Mucosa of stomach (tissue), 1 donor: ENCODE results near the gene TAS2R20.
"Not testable (repeated sequence)": the region's sequence is repeated elsewhere in the genome, so short reads cannot be mapped to it uniquely, and the experiment has no call there.

Source experiments
- H3K27me3 ChIP-seq: one replicate; pipeline ENCODE4 v1.7.0; 2013; ENCODE audit warnings: mild to moderate bottlenecking, low read length; ENCODE audit not compliant: control insufficient read depth, insufficient read depth
- H3K36me3 ChIP-seq: one replicate; pipeline ENCODE4 v1.7.0; 2013; ENCODE audit warnings: low read length; ENCODE audit not compliant: control insufficient read depth, insufficient read depth
- H3K4me1 ChIP-seq: one replicate; pipeline ENCODE4 v1.7.0; 2013; ENCODE audit warnings: mild to moderate bottlenecking, low read length; ENCODE audit not compliant: control insufficient read depth, insufficient read depth
- H3K4me3 ChIP-seq: one replicate; pipeline ENCODE4 v1.7.0; 2013; ENCODE audit warnings: low read length
- H3K9ac ChIP-seq: one replicate; pipeline ENCODE4 v1.7.0; 2013; ENCODE audit warnings: mild to moderate bottlenecking, low read length, moderate library complexity
- H3K9me3 ChIP-seq: one replicate; pipeline ENCODE4 v1.7.0; 2013; ENCODE audit warnings: mild to moderate bottlenecking, low read length, moderate library complexity; ENCODE audit not compliant: control insufficient read depth
- donor health status: Pancreatic carcinoma.

Gene TAS2R20

GRCh38 chr12:10998204-10998603 is at the start of gene TAS2R20:
Gene TAS2R20 (minus strand): TSS chr12:10998304. CDS start chr12:10997875, 429 bp downstream.
- Histone ChIP-seq H3K9me3 (no peaks in the 10 kb centered on the region), H3K4me3 (no peak within 1 kb of the TSS)

DNA sequence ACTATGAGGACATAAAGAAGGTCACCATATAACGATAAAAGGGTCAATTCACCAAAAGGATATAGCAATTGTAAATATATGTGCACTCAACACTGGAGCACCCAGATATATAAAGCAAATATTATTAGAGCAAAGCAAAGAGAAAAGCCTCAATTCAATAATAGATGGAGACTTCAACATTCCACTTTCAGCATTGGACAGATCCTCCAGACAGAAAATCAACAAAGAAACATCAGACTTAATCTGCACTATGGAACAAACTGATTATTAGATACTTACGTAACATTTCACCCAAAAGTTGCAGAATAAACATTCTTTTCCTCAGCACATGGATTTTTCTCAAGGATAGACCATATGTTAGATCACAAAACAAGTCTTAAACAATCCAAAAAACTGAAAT is 43.3 kb upstream of the TAS2R20 start:
- not testable (repeated sequence) for H3K4me3 ChIP-seq, H3K27me3 ChIP-seq, H3K4me1 ChIP-seq, H3K9ac ChIP-seq, H3K36me3 ChIP-seq, H3K9me3 ChIP-seq

More at GRCh38 chr12:10998204-10998603, at the start of gene TAS2R20:
- no peaks in the 10 kb centered on the region for H3K36me3 ChIP-seq
- H3K27me3 ChIP-seq = no peaks in the 10 kb centered on the region
- no peak within 1 kb of the TSS for H3K9ac ChIP-seq
- H3K4me1 ChIP-seq = no peaks in the 10 kb centered on the region

DNA sequence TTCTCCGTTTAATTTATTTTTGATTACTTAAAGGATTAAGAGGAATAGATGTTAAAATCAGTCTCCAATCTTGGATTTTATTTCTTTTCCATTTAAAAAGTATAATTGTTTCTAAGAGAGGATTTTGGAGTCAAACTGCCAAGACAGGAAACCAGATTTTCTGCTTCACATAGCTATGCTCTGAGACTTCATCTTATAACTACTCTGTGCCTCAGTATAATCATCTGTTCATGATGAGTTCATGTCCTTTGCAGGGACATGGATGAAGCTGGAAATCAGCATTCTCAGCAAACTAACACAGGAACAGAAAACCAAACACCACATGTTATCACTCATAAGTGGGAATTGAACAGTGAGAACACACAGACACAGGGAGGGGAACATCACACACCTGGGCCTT is 42.1 kb upstream of the TAS2R20 start:
- no peak overlapping the region for H3K9ac ChIP-seq
- no peaks in the 10 kb centered on the region for H3K4me1 ChIP-seq
- H3K36me3 ChIP-seq = no peaks in the 10 kb centered on the region
- no peaks in the 10 kb centered on the region for H3K9me3 ChIP-seq
- no peaks in the 10 kb centered on the region for H3K27me3 ChIP-seq
- H3K4me3 ChIP-seq = no peak overlapping the region

- no peaks in the 10 kb centered on the region for H3K27me3 ChIP-seq
- H3K36me3 ChIP-seq = no peaks in the 10 kb centered on the region
- no peak overlapping the region for H3K4me3 ChIP-seq
These were observed 41.1 kb upstream of the TAS2R20 start for GRCh38 chr12:11039171-11039570.

DNA sequence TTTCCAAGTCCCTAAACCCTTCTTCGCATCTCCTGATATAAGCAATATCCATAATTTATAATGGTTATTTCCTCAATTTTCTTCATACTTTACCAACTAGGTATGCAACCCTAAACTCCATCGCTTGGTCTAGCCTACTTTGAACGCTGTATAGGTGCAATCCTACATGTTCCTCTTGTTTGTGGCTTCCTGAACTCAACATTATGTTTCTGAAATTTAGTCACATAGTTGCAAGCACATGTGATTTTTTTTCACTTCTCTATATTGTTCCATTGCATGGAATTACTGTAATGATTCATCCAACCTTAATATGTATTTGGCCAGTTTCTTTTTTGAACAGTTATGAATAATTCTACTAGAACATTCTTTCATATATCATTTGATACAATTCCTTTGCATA is 35.9 kb upstream of the TAS2R20 start:
- not testable (repeated sequence) for H3K9me3 ChIP-seq, H3K27me3 ChIP-seq, H3K4me1 ChIP-seq, H3K36me3 ChIP-seq, H3K4me3 ChIP-seq, H3K9ac ChIP-seq

More at GRCh38 chr12:11039171-11039570, 41.1 kb upstream of the TAS2R20 start:
- Histone ChIP-seq H3K9ac (no peak overlapping the region), H3K9me3 (no peaks in the 10 kb centered on the region), H3K4me1 (no peaks in the 10 kb centered on the region)

- Histone ChIP-seq H3K4me1 (no peaks in the 10 kb centered on the region), H3K9ac (no peak within 1 kb of the TSS), H3K4me3 (no peak within 1 kb of the TSS), H3K36me3 (no peaks in the 10 kb centered on the region), H3K27me3 (no peaks in the 10 kb centered on the region), H3K9me3 (no peaks in the 10 kb centered on the region)
These were observed 33.2 kb upstream of the TAS2R20 start, which contains the start of gene TAS2R31 for GRCh38 chr12:11031307-11031706. Gene TAS2R31 (minus strand): TSS chr12:11031407. CDS start chr12:11031335, 72 bp downstream.

- H3K4me3 ChIP-seq = no peak overlapping the region
- H3K27me3 ChIP-seq = no peaks in the 10 kb centered on the region
- H3K9me3 ChIP-seq = no peaks in the 10 kb centered on the region
- H3K36me3 ChIP-seq = no peaks in the 10 kb centered on the region
- no peak overlapping the region for H3K9ac ChIP-seq
- no peaks in the 10 kb centered on the region for H3K4me1 ChIP-seq
These were observed 28.0 kb upstream of the TAS2R20 start for GRCh38 chr12:11026118-11026517.

DNA sequence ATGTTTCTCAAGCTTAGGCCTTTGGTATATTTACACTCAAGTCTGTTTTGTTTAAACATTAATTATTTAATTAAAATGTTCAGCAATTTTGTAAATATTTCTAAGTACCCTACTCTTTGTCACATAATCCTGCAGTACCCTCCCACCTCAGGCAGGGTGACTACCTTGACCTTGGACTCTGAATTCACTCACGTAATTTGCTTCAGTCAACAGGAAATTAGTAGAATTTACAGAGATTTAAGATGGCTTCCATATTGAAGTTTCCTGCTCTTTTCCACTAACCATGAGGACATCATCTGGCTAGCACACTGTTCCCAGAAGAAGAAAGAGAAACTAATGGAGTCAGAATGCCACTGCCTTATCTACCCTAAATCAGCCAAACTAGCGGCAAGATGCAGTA is 25.3 kb upstream of the TAS2R20 start:
- no peaks in the 10 kb centered on the region for H3K36me3 ChIP-seq
- H3K9me3 ChIP-seq = no peaks in the 10 kb centered on the region
- no peaks in the 10 kb centered on the region for H3K27me3 ChIP-seq
- H3K4me3 ChIP-seq = no peak overlapping the region
- H3K4me1 ChIP-seq = no peaks in the 10 kb centered on the region
- no peak overlapping the region for H3K9ac ChIP-seq

DNA sequence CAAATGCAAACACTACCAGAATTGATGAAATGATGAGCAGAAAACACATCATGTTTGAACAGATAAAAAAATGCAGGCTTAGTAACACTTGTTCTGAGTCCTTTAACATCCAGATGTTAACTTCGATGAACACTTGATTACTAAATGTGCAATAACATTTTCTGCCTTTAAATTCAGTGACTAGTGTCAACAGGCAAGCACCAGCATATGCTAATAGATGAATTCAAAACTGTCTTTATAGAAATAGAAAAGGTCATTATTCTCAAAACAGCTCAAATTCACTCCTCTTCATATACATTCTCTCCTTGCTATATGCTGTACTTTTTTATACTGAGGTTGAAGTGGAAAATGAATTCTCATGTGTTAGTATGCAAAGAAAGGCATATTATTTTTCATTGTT is 24.4 kb upstream of the TAS2R20 start, which contains the start of gene TAS2R19:
Gene TAS2R19, minus strand, starts transcription at position 101 of the 400 bp plus-strand sequence. Its CDS starts 49 bp downstream, at position 52.
- Histone ChIP-seq H3K9me3 (no peaks in the 10 kb centered on the region), H3K9ac (no peak within 1 kb of the TSS), H3K36me3 (no peaks in the 10 kb centered on the region), H3K27me3 (no peaks in the 10 kb centered on the region), H3K4me1 (no peaks in the 10 kb centered on the region), H3K4me3 (no peak within 1 kb of the TSS)

GRCh38 chr12:11016937-11017336 is 18.8 kb upstream of the TAS2R20 start:
- no peak overlapping the region for H3K4me3 ChIP-seq
- H3K9ac ChIP-seq = no peak overlapping the region
- H3K36me3 ChIP-seq = no peaks in the 10 kb centered on the region
- H3K9me3 ChIP-seq = no peaks in the 10 kb centered on the region
- no peaks in the 10 kb centered on the region for H3K27me3 ChIP-seq
- H3K4me1 ChIP-seq = peaks cover 13% of the 10 kb centered on the region

DNA sequence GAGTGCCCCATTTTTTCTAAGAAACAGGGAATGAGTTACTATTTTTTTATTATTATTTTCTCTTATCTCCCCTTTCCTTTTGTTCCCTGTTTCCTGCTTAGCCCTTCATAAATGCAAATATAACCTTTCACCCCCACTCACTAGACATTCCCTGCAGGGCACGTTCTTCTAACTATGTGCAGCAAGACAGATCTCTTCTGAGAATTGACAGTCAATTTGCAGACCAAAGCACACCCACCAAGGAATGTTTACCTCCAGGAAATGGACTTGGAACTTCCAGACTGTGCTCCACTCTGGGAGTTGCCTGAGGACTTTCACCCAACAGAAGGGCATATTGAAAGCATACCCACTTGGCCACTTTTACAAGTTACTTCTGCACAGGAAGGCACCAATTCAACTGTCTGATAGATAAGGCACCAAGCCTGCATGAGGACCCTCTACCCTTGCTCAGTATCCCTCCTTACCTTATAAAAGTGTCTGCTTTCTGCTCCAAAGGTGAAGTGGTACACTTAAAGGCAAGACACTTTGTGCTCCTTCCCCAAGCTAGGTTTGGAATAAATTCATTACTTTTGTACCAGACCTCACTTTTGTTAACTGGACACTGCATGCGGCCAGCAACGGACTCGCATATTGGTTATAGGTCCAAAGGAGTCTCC is 17.8 kb upstream of the TAS2R20 start:
- Histone ChIP-seq H3K9me3 (no peaks in the 10 kb centered on the region), H3K9ac (no peak overlapping the region), H3K4me3 (no peak overlapping the region), H3K27me3 (no peaks in the 10 kb centered on the region), H3K36me3 (no peaks in the 10 kb centered on the region), H3K4me1 (peaks cover 13% of the 10 kb centered on the region)

GRCh38 chr12:11014234-11014633 is 16.1 kb upstream of the TAS2R20 start:
- no peaks in the 10 kb centered on the region for H3K36me3 ChIP-seq
- H3K9me3 ChIP-seq = no peaks in the 10 kb centered on the region
- no peak overlapping the region for H3K4me3 ChIP-seq
- H3K4me1 ChIP-seq = peaks cover 13% of the 10 kb centered on the region
- H3K9ac ChIP-seq = no peak overlapping the region
- H3K27me3 ChIP-seq = no peaks in the 10 kb centered on the region

GRCh38 chr12:11007608-11008007 is 9.5 kb upstream of the TAS2R20 start:
- Histone ChIP-seq H3K9me3 (no peaks in the 10 kb centered on the region), H3K9ac (no peak overlapping the region), H3K4me1 (no peaks in the 10 kb centered on the region), H3K4me3 (no peak overlapping the region), H3K36me3 (no peaks in the 10 kb centered on the region), H3K27me3 (no peaks in the 10 kb centered on the region)
